ENCODE results near the gene POLR3A.

GRCh38 chr10:78011065-78011464, 18.2 kb downstream of the POLR3A start:
- TF ChIP-seq POLR2A (IDR thresholded peaks at IDR 0.05), result no peak
- TF ChIP-seq CTCF (IDR thresholded peaks at IDR 0.05), result no peak

All from esophagus squamous epithelium (tissue), 4 donors.